Choroid plexus epithelial cell (primary cell): ENCODE measurements around the gene CSTPP1.

Source experiments
- DNase-seq: peaks from one replicate; pipeline ENCODE4 v3.0.0-alpha.2; 2010; ENCODE audit warnings: low read depth
- H3K4me3 ChIP-seq: 2 replicates; pipeline ENCODE4 v1.5.1; 2011; ENCODE audit warnings: low read depth, mild to moderate bottlenecking, control low read depth, low read length, moderate library complexity
- CTCF ChIP-seq: conservative IDR thresholded peaks from 2 replicates; pipeline ENCODE4 v1.5.1; 2011; ENCODE audit warnings: low read depth, mild to moderate bottlenecking, control low read depth, inconsistent platforms, low read length, moderate library complexity

The CSTPP1 gene

GRCh38 chr11:46942172-46942571 is 5.6 kb downstream of the CSTPP1 start:
- no peak for TF ChIP-seq CTCF
- no peak overlapping the region for H3K4me3 ChIP-seq
- no peak for DNase-seq

GRCh38 chr11:46944356-46945075 is 8.0 kb downstream of the CSTPP1 start:
- DNase-seq = no peak
- no peak for TF ChIP-seq CTCF
- no peak overlapping the region for H3K4me3 ChIP-seq

GRCh38 chr11:46947399-46948077 is 11.0 kb downstream of the CSTPP1 start:
- DNase-seq = no peak
- TF ChIP-seq CTCF = no peak
- H3K4me3 ChIP-seq = no peak overlapping the region

- peak; percentile 81 for DNase-seq
- TF ChIP-seq CTCF = no peak
- no peak overlapping the region for H3K4me3 ChIP-seq
These were observed 12.0 kb downstream of the CSTPP1 start for GRCh38 chr11:46948378-46949131.

GRCh38 chr11:46949297-46949696 is 12.7 kb downstream of the CSTPP1 start:
- H3K4me3 ChIP-seq = no peak overlapping the region
- TF ChIP-seq CTCF = no peak
- DNase-seq = no peak

- H3K4me3 ChIP-seq = no peak overlapping the region
- peak; percentile 12 for DNase-seq
- TF ChIP-seq CTCF = no peak
These were observed 15.3 kb downstream of the CSTPP1 start for GRCh38 chr11:46951864-46952263.
